K562 (cell line): ENCODE measurements around the gene SRF. TPM values are rescaled to one million over a fixed set of nuclear protein-coding genes. Genes with fewer than 3 reads are reported as not detected.

Experiments used
- ATAC-seq: fragments of 200-7000 bp; cut with Tn5 transposase; 3 replicates; pipeline ENCODE4 v1.9.1; 2020; ENCODE audit warnings: moderate library complexity
- BruUV-seq: library from RNA; stranded (reverse); fragments of 400-500 nt; replicated peaks from 2 replicates; lab custom pipeline; 2021; lab: Mats Ljungman, UMichigan
- CTCF ChIA-PET: fragments of 300-600 bp; formaldehyde crosslinking; extraction: SDS; loops from one replicate; lab custom pipeline; 2021; ENCODE audit warnings: low intra/inter-chr PET ratio; lab: Yijun Ruan, JAX
- POLR2A ChIA-PET: fragments of 300-600, 350-650 bp; sonication (Branson Sonifier 250); formaldehyde crosslinking; extraction: SDS; loops from one replicate; lab custom pipeline; 2021; ENCODE audit warnings: antibody characterized with exemption, inconsistent platforms; lab: Yijun Ruan, JAX
- DNase-seq, 4 experiments: peaks; one replicate each; pipeline versions ENCODE4 v3.0.0 to v3.0.0-alpha.2; 2011 to 2018; ENCODE audit warnings: low spot score in 3 of 4, mixed read lengths in 3 of 4; ENCODE audit errors: extremely low read depth in 1 of 4
- FAIRE-seq: peaks from 2 replicates; lab custom pipeline; 2011; peaks lifted over from hg19 to GRCh38; lab: Jason Lieb, UNC
- H2AFZ ChIP-seq: 2 replicates; pipeline ENCODE4 v1.6.0; 2011; ENCODE audit warnings: low read depth, low read length, control low read depth, inconsistent platforms
- H3K27ac ChIP-seq: fragments of 200-600 bp; 3 replicates; pipeline ENCODE4 v1.8.0; 2011; ENCODE audit warnings: low read depth, mild to moderate bottlenecking, control low read depth, inconsistent platforms, low read length, moderate library complexity, mixed read lengths; ENCODE audit errors: extremely low read depth
- H3K27me3 ChIP-seq, 2 experiments: fragments of 300-600 bp in 1 of 2; 2 replicates in 1 of 2; 3 replicates in 1 of 2; pipeline versions ENCODE4 v1.6.0 to v1.8.0; 2011; ENCODE audit warnings: inconsistent platforms in 2 of 2, low read length in 2 of 2, mild to moderate bottlenecking in 1 of 2, mixed read lengths in 1 of 2, moderate library complexity in 1 of 2; ENCODE audit not compliant: control insufficient read depth in 2 of 2, insufficient read depth in 2 of 2
- H3K36me3 ChIP-seq: fragments of 300-600 bp; 3 replicates; pipeline ENCODE4 v1.8.0; 2011; ENCODE audit warnings: mild to moderate bottlenecking, low read length, inconsistent platforms; ENCODE audit not compliant: control insufficient read depth, insufficient read depth
- H3K4me1 ChIP-seq, 2 experiments: fragments of 200-600 bp in 1 of 2; replicated peaks in 1 of 2; 2 replicates in 1 of 2; 3 replicates in 1 of 2; pipeline versions ENCODE4 v1.5.1 to v1.8.0; 2011; ENCODE audit warnings: inconsistent platforms in 2 of 2, low read length in 2 of 2, mild to moderate bottlenecking in 1 of 2, mixed read lengths in 1 of 2, moderate library complexity in 1 of 2; ENCODE audit not compliant: control insufficient read depth in 2 of 2, insufficient read depth in 2 of 2
- H3K4me2 ChIP-seq: 2 replicates; pipeline ENCODE4 v1.6.1; 2011; ENCODE audit warnings: low read length, control low read depth, inconsistent platforms, mixed read lengths; ENCODE audit not compliant: insufficient read depth
- H3K4me3 ChIP-seq: fragments of 200-600 bp; sonication (generic), shearing (Covaris generic); 2 replicates; pipeline ENCODE4 v1.5.1; 2016; ENCODE audit warnings: control low read depth, inconsistent platforms
- H3K79me2 ChIP-seq: fragments of 200-600 bp; 3 replicates; pipeline ENCODE4 v1.8.0; 2011; ENCODE audit warnings: low read length, inconsistent platforms; ENCODE audit not compliant: control insufficient read depth, insufficient read depth
- H3K9ac ChIP-seq, 2 experiments: 2 replicates each; pipeline versions ENCODE4 v1.6.0 to v1.6.1; 2011; ENCODE audit warnings: low read depth in 2 of 2, low read length in 2 of 2, control low read depth in 1 of 2, inconsistent platforms in 1 of 2, mild to moderate bottlenecking in 1 of 2, mixed read lengths in 1 of 2; ENCODE audit not compliant: insufficient read depth in 1 of 2
- H3K9me1 ChIP-seq: one replicate; pipeline ENCODE4 v1.6.0; 2011; ENCODE audit warnings: inconsistent platforms, mild to moderate bottlenecking, low read length, moderate library complexity; ENCODE audit not compliant: control insufficient read depth, insufficient read depth
- H3K9me3 ChIP-seq: replicated peaks from 2 replicates; pipeline ENCODE4 v1.5.1; 2011; ENCODE audit warnings: low read depth, low read length, inconsistent platforms; ENCODE audit not compliant: control insufficient read depth, insufficient read depth
- H4K20me1 ChIP-seq: replicated peaks from 2 replicates; pipeline ENCODE4 v1.6.1; 2011; ENCODE audit warnings: low read length, inconsistent platforms, mixed read lengths; ENCODE audit not compliant: control insufficient read depth, insufficient read depth
- COPS2 ChIP-seq: fragments of 450-650 bp; conservative IDR thresholded peaks from 2 replicates; pipeline ENCODE4 v1.6.1; 2016; ENCODE audit warnings: mild to moderate bottlenecking, moderate library complexity
- WGBS: fragments of 100-300 bp; shearing (Covaris generic); methylation state at CpG from one replicate; pipeline ENCODE4 v1.1.6; 2016; ENCODE audit warnings: low coverage, mixed read lengths; ENCODE audit not compliant: insufficient coverage; ENCODE audit errors: missing lambda C conversion rate; 5-methylcytosine and 5-hydroxymethylcytosine counted together
- in situ Hi-C: fragments of 300-500 bp; cut with MboI; formaldehyde crosslinking; loops from 4 replicates; pipeline ENCODE4 v1.15.0; 2018; ENCODE audit warnings: inconsistent platforms, mixed read lengths
- intact Hi-C: fragments of 100-400 bp; cut with micrococcal nuclease; formaldehyde crosslinking; loops from 2 replicates; pipeline ENCODE4 v1.14.2; 2022
- polyA plus RNA-seq, 8 experiments: library from polyadenylated mRNA; depleted of rRNA in 4 of 8; stranded (reverse) in 5 of 8; unstranded in 3 of 8; fragments of >200 nt; fragmentation: Nextera tagmentation in 2 of 8; fragmentation: Illumina TruSeq in 1 of 8; extraction: Ambion mirVana in 2 of 8; extraction: Trizol in 1 of 8; gene quantifications; 2 replicates each; pipeline versions ENCODE4 v1.2.1 to v1.2.3, GENCODE V29; 2011 to 2014; ENCODE audit warnings: inconsistent platforms in 1 of 8, missing spikeins in 1 of 8
- total RNA-seq, 7 experiments: library from RNA; depleted of rRNA in 6 of 7; stranded (reverse); fragments of >200 nt in 6 of 7; fragmentation: Illumina TruSeq in 2 of 7; extraction: Trizol in 2 of 7; gene quantifications; 2 replicates each; pipeline versions ENCODE4 v1.2.1 to v1.2.3, GENCODE V29; 2011 to 2021; ENCODE audit warnings: low replicate concordance in 1 of 7
- TF ChIP-seq, protein P1 (sequence below): sonication (generic); formaldehyde crosslinking; IDR thresholded peaks from 2 replicates; pipeline ENCODE4 v1.8.1; 2023; ENCODE audit warnings: mild to moderate bottlenecking, missing genetic modification reagents
- TF ChIP-seq, protein P2 (sequence below): sonication (generic); formaldehyde crosslinking; IDR thresholded peaks from 2 replicates; pipeline ENCODE4 v1.8.1; 2023; ENCODE audit warnings: mild to moderate bottlenecking, missing genetic modification reagents
- TF ChIP-seq, protein P3 (sequence below): fragments of 450-650 bp; IDR thresholded peaks from 2 replicates; pipeline ENCODE4 v1.6.1; 2017; ENCODE audit warnings: mild to moderate bottlenecking, moderate library complexity
- TF ChIP-seq, protein P4 (sequence below): fragments of 200-800 bp; sonication (Bioruptor generic); IDR thresholded peaks from 2 replicates; pipeline ENCODE4 v1.6.1; 2017; ENCODE audit warnings: missing genetic modification characterization, missing compliant biosample characterization

The SRF gene
- total and polyA plus RNA-seq, 9 of the 15 experiments (the other 6 are each of a cell fraction or from before 2014, with no cell fraction given), result 2.5 to 37.0 (median 24.6) TPM

DNA sequence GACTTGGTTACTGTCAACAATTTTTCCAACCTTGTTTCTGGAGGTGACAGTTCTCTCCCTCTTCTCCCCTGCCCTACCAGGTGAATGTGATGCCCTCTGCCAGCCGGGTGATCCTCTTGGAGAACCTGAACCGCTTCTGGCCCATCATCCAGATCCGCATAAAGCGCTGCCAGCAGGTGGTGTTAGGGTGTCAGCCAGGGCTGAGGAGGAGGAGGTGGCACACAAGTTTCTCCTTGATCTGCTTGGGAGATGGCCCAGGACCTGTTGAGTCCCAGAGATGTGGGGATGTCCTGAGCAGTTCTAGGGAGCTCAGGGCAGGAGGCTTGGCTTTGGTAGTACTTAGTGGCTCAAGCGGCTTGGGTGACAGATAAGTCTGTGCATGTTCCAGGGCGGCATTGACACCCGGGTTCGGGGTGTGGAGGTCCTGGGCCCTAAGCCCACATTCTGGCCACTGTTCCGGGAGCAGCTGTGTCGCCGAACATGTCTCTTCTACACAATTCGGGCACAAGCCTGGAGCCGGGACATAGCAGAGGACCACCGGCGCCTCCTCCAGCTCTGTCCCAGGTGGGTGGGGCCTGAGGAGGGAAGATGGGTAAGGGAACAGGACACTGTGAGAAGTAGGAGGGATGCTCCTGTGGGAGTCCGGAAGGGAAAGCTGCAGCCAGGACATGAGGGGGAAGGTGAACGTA, 32.1 kb downstream of the SRF start:
- no peak for DNase-seq
- Histone ChIP-seq H3K27ac (no peak overlapping the region), H3K9ac (no peak overlapping the region), H3K9me3 (no peaks in the 10 kb centered on the region), H3K36me3 (0 out of 3 replicates have a peak, but pooled peaks cover 4% of the 10 kb centered on the region), H3K9me1 (no peaks in the 10 kb centered on the region), H3K4me2 (no peak overlapping the region), H4K20me1 (no peaks in the 10 kb centered on the region; the same call in 1 of the 2 replicates), H3K4me1 (peaks cover 0 to 6% of the 10 kb centered on the region in 2 experiments; a peak in 2 of 5 replicates), H2AFZ (no peak overlapping the region), H3K4me3 (no peak overlapping the region), H3K27me3 (no peaks in the 10 kb centered on the region), H3K79me2 (no peaks in the 10 kb centered on the region)
- intact Hi-C loops, result no loop called here
- WGBS, result 54% methylated on average over 17 of the region's 17 CpGs
- in situ Hi-C loops, result no loop called here
- no peak for FAIRE-seq
- BruUV-seq, result no TSS peak
- no peak for ATAC-seq
- TF ChIP-seq, protein P1, sequence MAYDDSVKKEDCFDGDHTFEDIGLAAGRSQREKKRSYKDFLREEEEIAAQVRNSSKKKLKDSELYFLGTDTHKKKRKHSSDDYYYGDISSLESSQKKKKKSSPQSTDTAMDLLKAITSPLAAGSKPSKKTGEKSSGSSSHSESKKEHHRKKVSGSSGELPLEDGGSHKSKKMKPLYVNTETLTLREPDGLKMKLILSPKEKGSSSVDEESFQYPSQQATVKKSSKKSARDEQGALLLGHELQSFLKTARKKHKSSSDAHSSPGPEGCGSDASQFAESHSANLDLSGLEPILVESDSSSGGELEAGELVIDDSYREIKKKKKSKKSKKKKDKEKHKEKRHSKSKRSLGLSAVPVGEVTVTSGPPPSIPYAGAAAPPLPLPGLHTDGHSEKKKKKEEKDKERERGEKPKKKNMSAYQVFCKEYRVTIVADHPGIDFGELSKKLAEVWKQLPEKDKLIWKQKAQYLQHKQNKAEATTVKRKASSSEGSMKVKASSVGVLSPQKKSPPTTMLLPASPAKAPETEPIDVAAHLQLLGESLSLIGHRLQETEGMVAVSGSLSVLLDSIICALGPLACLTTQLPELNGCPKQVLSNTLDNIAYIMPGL (CRISPR knock-in tag), result no peak
- TF ChIP-seq COPS2, result no peak
- TF ChIP-seq, protein P2, sequence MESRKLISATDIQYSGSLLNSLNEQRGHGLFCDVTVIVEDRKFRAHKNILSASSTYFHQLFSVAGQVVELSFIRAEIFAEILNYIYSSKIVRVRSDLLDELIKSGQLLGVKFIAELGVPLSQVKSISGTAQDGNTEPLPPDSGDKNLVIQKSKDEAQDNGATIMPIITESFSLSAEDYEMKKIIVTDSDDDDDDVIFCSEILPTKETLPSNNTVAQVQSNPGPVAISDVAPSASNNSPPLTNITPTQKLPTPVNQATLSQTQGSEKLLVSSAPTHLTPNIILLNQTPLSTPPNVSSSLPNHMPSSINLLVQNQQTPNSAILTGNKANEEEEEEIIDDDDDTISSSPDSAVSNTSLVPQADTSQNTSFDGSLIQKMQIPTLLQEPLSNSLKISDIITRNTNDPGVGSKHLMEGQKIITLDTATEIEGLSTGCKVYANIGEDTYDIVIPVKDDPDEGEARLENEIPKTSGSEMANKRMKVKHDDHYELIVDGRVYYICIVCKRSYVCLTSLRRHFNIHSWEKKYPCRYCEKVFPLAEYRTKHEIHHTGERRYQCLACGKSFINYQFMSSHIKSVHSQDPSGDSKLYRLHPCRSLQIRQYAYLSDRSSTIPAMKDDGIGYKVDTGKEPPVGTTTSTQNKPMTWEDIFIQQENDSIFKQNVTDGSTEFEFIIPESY (CRISPR knock-in tag), result peak; percentile 99
- TF ChIP-seq, protein P3, sequence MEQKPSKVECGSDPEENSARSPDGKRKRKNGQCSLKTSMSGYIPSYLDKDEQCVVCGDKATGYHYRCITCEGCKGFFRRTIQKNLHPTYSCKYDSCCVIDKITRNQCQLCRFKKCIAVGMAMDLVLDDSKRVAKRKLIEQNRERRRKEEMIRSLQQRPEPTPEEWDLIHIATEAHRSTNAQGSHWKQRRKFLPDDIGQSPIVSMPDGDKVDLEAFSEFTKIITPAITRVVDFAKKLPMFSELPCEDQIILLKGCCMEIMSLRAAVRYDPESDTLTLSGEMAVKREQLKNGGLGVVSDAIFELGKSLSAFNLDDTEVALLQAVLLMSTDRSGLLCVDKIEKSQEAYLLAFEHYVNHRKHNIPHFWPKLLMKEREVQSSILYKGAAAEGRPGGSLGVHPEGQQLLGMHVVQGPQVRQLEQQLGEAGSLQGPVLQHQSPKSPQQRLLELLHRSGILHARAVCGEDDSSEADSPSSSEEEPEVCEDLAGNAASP, result no peak
- TF ChIP-seq, protein P4, sequence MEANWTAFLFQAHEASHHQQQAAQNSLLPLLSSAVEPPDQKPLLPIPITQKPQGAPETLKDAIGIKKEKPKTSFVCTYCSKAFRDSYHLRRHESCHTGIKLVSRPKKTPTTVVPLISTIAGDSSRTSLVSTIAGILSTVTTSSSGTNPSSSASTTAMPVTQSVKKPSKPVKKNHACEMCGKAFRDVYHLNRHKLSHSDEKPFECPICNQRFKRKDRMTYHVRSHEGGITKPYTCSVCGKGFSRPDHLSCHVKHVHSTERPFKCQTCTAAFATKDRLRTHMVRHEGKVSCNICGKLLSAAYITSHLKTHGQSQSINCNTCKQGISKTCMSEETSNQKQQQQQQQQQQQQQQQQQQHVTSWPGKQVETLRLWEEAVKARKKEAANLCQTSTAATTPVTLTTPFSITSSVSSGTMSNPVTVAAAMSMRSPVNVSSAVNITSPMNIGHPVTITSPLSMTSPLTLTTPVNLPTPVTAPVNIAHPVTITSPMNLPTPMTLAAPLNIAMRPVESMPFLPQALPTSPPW (CRISPR knock-in tag), result no peak
- ChIA-PET CTCF (no interaction called here), POLR2A (interaction anchor here (0.6 to 1.0 kb wide), 4 partner anchors 15 to 23 kb away, joined by 3 read pairs; no protein-coding TSS in a partner anchor)
